Measurements from ENCODE around the gene ESF1.

ESF1 gene

GRCh38 chr20:13784893-13785715 lies at the start of gene ESF1, which contains the start of gene NDUFAF5:
Gene ESF1, minus strand, starts transcription at chr20:13784919. Its CDS starts 1,779 bp downstream, at chr20:13783140.
Gene NDUFAF5, plus strand, starts transcription at chr20:13785028. Its CDS starts 41 bp downstream, at chr20:13785069.
- peak; percentile 90 for DNase-seq (ENCODE audit: low read depth)

- no peak for DNase-seq (ENCODE audit: low read depth)
Observed at GRCh38 chr20:13831476-13831875, 46.8 kb upstream of the ESF1 start.

GRCh38 chr20:13825465-13825864 lies 40.7 kb upstream of the ESF1 start:
- no peak for DNase-seq (ENCODE audit: low read depth)

GRCh38 chr20:13824459-13824858 lies 39.7 kb upstream of the ESF1 start:
- DNase-seq (ENCODE audit: low read depth) = no peak

GRCh38 chr20:13822459-13822858 lies 37.7 kb upstream of the ESF1 start:
- DNase-seq (ENCODE audit: low read depth) = no peak

- DNase-seq (ENCODE audit: low read depth) = no peak
Observed at GRCh38 chr20:13821876-13822275, 37.2 kb upstream of the ESF1 start.

- DNase-seq (ENCODE audit: low read depth) = peak; percentile 10
Observed at GRCh38 chr20:13819885-13820645, 35.3 kb upstream of the ESF1 start.

GRCh38 chr20:13817342-13817741 lies 32.6 kb upstream of the ESF1 start:
- DNase-seq (ENCODE audit: low read depth) = no peak

GRCh38 chr20:13816757-13817156 lies 32.0 kb upstream of the ESF1 start:
- no peak for DNase-seq (ENCODE audit: low read depth)

- DNase-seq (ENCODE audit: low read depth) = no peak
Observed at GRCh38 chr20:13814672-13815071, 30.0 kb upstream of the ESF1 start.

GRCh38 chr20:13813910-13814309 lies 29.2 kb upstream of the ESF1 start:
- DNase-seq (ENCODE audit: low read depth) = no peak

- no peak for DNase-seq (ENCODE audit: low read depth)
Observed at GRCh38 chr20:13810446-13810845, 25.7 kb upstream of the ESF1 start.

GRCh38 chr20:13809855-13810254 lies 25.1 kb upstream of the ESF1 start:
- DNase-seq (ENCODE audit: low read depth) = no peak

GRCh38 chr20:13809373-13809772 lies 24.7 kb upstream of the ESF1 start:
- no peak for DNase-seq (ENCODE audit: low read depth)

GRCh38 chr20:13800728-13801134 lies 16.0 kb upstream of the ESF1 start:
- DNase-seq (ENCODE audit: low read depth) = peak; percentile 61

- DNase-seq (ENCODE audit: low read depth) = no peak
Observed at GRCh38 chr20:13799974-13800373, 15.3 kb upstream of the ESF1 start.

GRCh38 chr20:13799040-13799439 lies 14.3 kb upstream of the ESF1 start:
- no peak for DNase-seq (ENCODE audit: low read depth)

GRCh38 chr20:13794667-13795066 lies 9.9 kb upstream of the ESF1 start:
- no peak for DNase-seq (ENCODE audit: low read depth)

GRCh38 chr20:13793001-13793400 lies 8.3 kb upstream of the ESF1 start:
- DNase-seq (ENCODE audit: low read depth) = no peak

GRCh38 chr20:13791540-13792459 lies 7.1 kb upstream of the ESF1 start:
- DNase-seq (ENCODE audit: low read depth) = no peak

- DNase-seq (ENCODE audit: low read depth) = no peak
Observed at GRCh38 chr20:13790708-13791107, 6.0 kb upstream of the ESF1 start.
